ENCODE results near the gene SOD3. TPM values are rescaled to one million over a fixed set of nuclear protein-coding genes. Genes with fewer than 3 reads are reported as not detected.

The SOD3 gene
- total and polyA plus RNA-seq, 4 experiments from 2014 or later = not detected

GRCh38 chr4:24845132-24845531 lies 49.8 kb downstream of the SOD3 start:
- no peak overlapping the region for H3K4me3 ChIP-seq (ENCODE audit: low read length in 2 of 2)
- H3K27ac Mint-ChIP-seq = no peak overlapping the region
- intact Hi-C loops (cut with micrococcal nuclease) = no loop called here
- H3K27me3 ChIP-seq (ENCODE audit: insufficient read depth, low read length) = no peaks in the 10 kb centered on the region
- no peak for DNase-seq
- H3K9me3 ChIP-seq (ENCODE audit: control insufficient read depth in 1 of 2, low read length in 2 of 2) = no peaks in the 10 kb centered on the region
- no peak overlapping the region for H3K27ac ChIP-seq (ENCODE audit: low read depth, low read length)
- peaks cover 0 to 6% (median 0%) of the 10 kb centered on the region in 8 donors for H3K9me3 Mint-ChIP-seq
- H3K36me3 Mint-ChIP-seq = no peaks in the 10 kb centered on the region
- no peak overlapping the region for H3K4me3 Mint-ChIP-seq
- H3K27me3 Mint-ChIP-seq = peaks cover under 1 to 2% of the 10 kb centered on the region in 2 donors
- no peaks in the 10 kb centered on the region for H3K4me1 Mint-ChIP-seq
- ChIA-PET POLR2A (ENCODE audit: partially characterized antibody) (no interaction called here), CTCF (ENCODE audit: partially characterized antibody) (no interaction called here)
- H3K4me1 ChIP-seq (ENCODE audit: insufficient read depth, low read length) = no peaks in the 10 kb centered on the region
- no peaks in the 10 kb centered on the region for H3K36me3 ChIP-seq (ENCODE audit: insufficient read depth, low read length)

DNA sequence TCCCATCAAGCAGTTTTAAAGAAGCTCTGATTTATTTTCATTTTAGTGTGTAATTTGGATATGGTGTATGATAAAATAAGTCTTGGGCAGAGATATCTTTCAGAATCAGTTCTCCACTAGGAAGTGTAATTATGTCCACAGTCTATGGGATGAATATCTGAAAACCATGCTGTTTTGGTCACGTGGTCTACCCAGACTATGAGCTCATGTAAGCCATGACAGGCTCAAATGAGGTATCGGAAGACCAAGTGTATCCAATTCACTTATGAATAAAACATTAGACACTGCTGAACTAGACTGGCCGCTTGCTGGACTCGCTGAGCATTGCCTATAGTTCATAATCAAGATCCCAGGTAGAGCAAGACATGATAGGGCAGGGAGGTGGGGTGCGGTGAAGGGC lies 50.5 kb downstream of the SOD3 start:
- H3K4me3 Mint-ChIP-seq = no peak overlapping the region
- no peak overlapping the region for H3K27ac Mint-ChIP-seq
- Histone ChIP-seq H3K4me1 (ENCODE audit: insufficient read depth, low read length) (no peaks in the 10 kb centered on the region), H3K36me3 (ENCODE audit: insufficient read depth, low read length) (no peaks in the 10 kb centered on the region), H3K4me3 (ENCODE audit: low read length in 2 of 2) (no peak overlapping the region), H3K27me3 (ENCODE audit: insufficient read depth, low read length) (no peaks in the 10 kb centered on the region), H3K27ac (ENCODE audit: low read depth, low read length) (no peak overlapping the region), H3K9me3 (ENCODE audit: control insufficient read depth in 1 of 2, low read length in 2 of 2) (no peaks in the 10 kb centered on the region)
- ChIA-PET POLR2A (ENCODE audit: partially characterized antibody) (no interaction called here), CTCF (ENCODE audit: partially characterized antibody) (interaction anchor here (1.1 kb wide), 1 partner anchor 38 kb away, joined by 3 read pairs; no protein-coding TSS in a partner anchor)
- H3K4me1 Mint-ChIP-seq = no peaks in the 10 kb centered on the region
- H3K36me3 Mint-ChIP-seq = no peaks in the 10 kb centered on the region
- DNase-seq = no peak
- intact Hi-C loops (cut with micrococcal nuclease) = no loop called here
- peaks cover 0 to 8% (median 0%) of the 10 kb centered on the region in 8 donors for H3K9me3 Mint-ChIP-seq
- H3K27me3 Mint-ChIP-seq = peaks cover 2% of the 10 kb centered on the region in 2 donors

DNA sequence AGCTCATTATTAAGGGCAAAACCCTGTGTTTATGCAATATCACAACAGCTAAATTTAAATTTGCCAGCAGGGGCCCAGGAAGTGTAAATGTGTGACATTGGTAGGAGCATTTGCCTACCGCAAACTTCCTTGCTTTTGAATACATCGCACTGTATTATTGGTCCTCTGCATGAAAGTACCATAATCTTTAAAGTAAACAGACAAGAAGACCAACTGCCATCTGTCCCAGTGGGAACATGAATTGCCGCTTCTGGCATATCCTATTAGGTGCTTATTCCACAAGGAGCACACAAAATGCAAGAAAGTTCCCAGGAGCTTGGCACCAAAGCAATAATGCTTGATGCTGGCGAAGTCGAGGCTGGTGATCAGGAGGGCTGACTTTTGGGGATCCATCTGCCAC lies 51.3 kb downstream of the SOD3 start:
- intact Hi-C loops (cut with micrococcal nuclease) = no loop called here
- Histone ChIP-seq H3K9me3 (ENCODE audit: control insufficient read depth in 1 of 2, low read length in 2 of 2) (no peaks in the 10 kb centered on the region), H3K4me1 (ENCODE audit: insufficient read depth, low read length) (no peaks in the 10 kb centered on the region), H3K4me3 (ENCODE audit: low read length in 2 of 2) (no peak overlapping the region), H3K36me3 (ENCODE audit: insufficient read depth, low read length) (no peaks in the 10 kb centered on the region), H3K27me3 (ENCODE audit: insufficient read depth, low read length) (no peaks in the 10 kb centered on the region), H3K27ac (ENCODE audit: low read depth, low read length) (no peak overlapping the region)
- POLR2A ChIA-PET (ENCODE audit: partially characterized antibody) = no interaction called here
- Mint-ChIP-seq H3K27me3 (peaks cover 2% of the 10 kb centered on the region in 2 donors), H3K27ac (no peak overlapping the region), H3K4me3 (no peak overlapping the region), H3K9me3 (peaks cover 0 to 8% (median 0%) of the 10 kb centered on the region in 8 donors), H3K4me1 (no peaks in the 10 kb centered on the region), H3K36me3 (no peaks in the 10 kb centered on the region)
- DNase-seq = no peak
- CTCF ChIA-PET (ENCODE audit: partially characterized antibody) = interaction anchor here (1.1 kb wide), 1 partner anchor 39 kb away, joined by 3 read pairs; no protein-coding TSS in a partner anchor

DNA sequence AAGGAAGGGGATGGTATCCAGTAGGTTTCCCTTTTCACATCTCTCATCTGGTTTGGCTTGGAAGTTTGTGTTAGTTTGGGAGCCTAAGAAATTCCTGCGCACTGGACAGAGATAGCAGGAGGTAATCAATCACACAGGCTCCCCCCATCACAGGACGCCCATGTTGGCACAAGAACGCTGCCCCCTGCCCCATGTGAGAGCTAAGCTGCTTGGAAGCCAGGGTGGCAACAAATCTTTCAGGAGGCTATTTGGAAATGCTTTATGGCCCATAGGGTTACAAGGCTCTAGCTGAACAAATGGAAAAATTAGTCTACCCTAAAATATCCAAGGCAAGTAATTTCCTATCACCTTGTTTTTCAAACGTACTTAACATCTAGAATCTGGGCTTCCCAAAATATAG lies 54.0 kb downstream of the SOD3 start:
- peaks cover 0 to 8% (median 0%) of the 10 kb centered on the region in 8 donors for H3K9me3 Mint-ChIP-seq
- CTCF ChIA-PET (ENCODE audit: partially characterized antibody) = no interaction called here
- H3K36me3 ChIP-seq (ENCODE audit: insufficient read depth, low read length) = no peaks in the 10 kb centered on the region
- H3K27me3 ChIP-seq (ENCODE audit: insufficient read depth, low read length) = no peaks in the 10 kb centered on the region
- no peak overlapping the region for H3K27ac ChIP-seq (ENCODE audit: low read depth, low read length)
- H3K9me3 ChIP-seq (ENCODE audit: control insufficient read depth in 1 of 2, low read length in 2 of 2) = no peaks in the 10 kb centered on the region
- H3K27me3 Mint-ChIP-seq = peaks cover 4 to 7% of the 10 kb centered on the region in 2 donors
- H3K27ac Mint-ChIP-seq = no peak overlapping the region
- POLR2A ChIA-PET (ENCODE audit: partially characterized antibody) = no interaction called here
- H3K4me1 ChIP-seq (ENCODE audit: insufficient read depth, low read length) = no peaks in the 10 kb centered on the region
- H3K4me1 Mint-ChIP-seq = no peaks in the 10 kb centered on the region
- no peak for DNase-seq
- no peak overlapping the region for H3K4me3 Mint-ChIP-seq
- no peaks in the 10 kb centered on the region for H3K36me3 Mint-ChIP-seq
- H3K4me3 ChIP-seq (ENCODE audit: low read length in 2 of 2) = no peak overlapping the region
- intact Hi-C loops (cut with micrococcal nuclease) = no loop called here

DNA sequence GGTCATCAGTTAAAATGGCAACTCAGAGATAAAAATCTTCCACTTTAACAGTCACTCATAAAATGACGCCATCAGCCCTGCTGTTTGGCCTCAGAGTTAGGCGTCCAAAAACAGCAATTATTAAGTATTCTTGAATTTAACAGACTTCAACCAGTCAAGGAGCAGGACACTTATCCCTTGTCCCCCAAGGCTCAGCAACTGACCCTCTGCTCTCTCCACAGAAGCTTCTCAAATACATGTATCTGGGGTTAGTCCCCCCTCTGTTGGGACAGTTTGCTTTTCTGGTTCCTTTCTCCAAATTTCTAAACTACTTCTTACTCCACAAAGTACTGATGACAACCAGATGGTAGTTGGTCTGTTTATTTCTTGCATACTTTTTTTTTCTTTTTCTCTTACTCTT lies 54.4 kb downstream of the SOD3 start:
- Histone ChIP-seq H3K27me3 (ENCODE audit: insufficient read depth, low read length) (no peaks in the 10 kb centered on the region), H3K9me3 (ENCODE audit: control insufficient read depth in 1 of 2, low read length in 2 of 2) (no peaks in the 10 kb centered on the region), H3K36me3 (ENCODE audit: insufficient read depth, low read length) (no peaks in the 10 kb centered on the region), H3K4me3 (ENCODE audit: low read length in 2 of 2) (no peak overlapping the region), H3K27ac (ENCODE audit: low read depth, low read length) (no peak overlapping the region), H3K4me1 (ENCODE audit: insufficient read depth, low read length) (no peaks in the 10 kb centered on the region)
- no peaks in the 10 kb centered on the region for H3K36me3 Mint-ChIP-seq
- peaks cover 0 to 8% (median 0%) of the 10 kb centered on the region in 8 donors for H3K9me3 Mint-ChIP-seq
- H3K27me3 Mint-ChIP-seq = peaks cover 4 to 7% of the 10 kb centered on the region in 2 donors
- intact Hi-C loops (cut with micrococcal nuclease) = no loop called here
- no peak for DNase-seq
- ChIA-PET POLR2A (ENCODE audit: partially characterized antibody) (no interaction called here), CTCF (ENCODE audit: partially characterized antibody) (no interaction called here)
- H3K27ac Mint-ChIP-seq = no peak overlapping the region
- H3K4me3 Mint-ChIP-seq = no peak overlapping the region
- H3K4me1 Mint-ChIP-seq = no peaks in the 10 kb centered on the region

Other genes with a start within 250 kb of the SOD3 start
- 100 to 1,000 TPM; 129 to 131 TPM for gene DHX15, start 211.0 kb upstream of the SOD3 start, total RNA-seq
- gene DHX15, start 211.0 kb upstream of the SOD3 start, polyA plus RNA-seq = 10 to 100 TPM; 33.3 to 60.5 TPM
- gene CCDC149, start 117.5 kb downstream of the SOD3 start, total RNA-seq = under 1 TPM; 0.14 to 0.44 TPM
- gene CCDC149, start 117.5 kb downstream of the SOD3 start, polyA plus RNA-seq = under 1 TPM in 1 of 2 donors, not detected in 1; 0.11 TPM
- not detected for gene LGI2, start 235.4 kb downstream of the SOD3 start, total RNA-seq
- gene LGI2, start 235.4 kb downstream of the SOD3 start, polyA plus RNA-seq = not detected